Type B pancreatic cell (in vitro differentiated cells): ENCODE measurements around the gene NOS1AP. TPM values are rescaled to one million over a fixed set of nuclear protein-coding genes. Genes with fewer than 3 reads are reported as not detected.
A peak's percentile ranks its signal among the peaks of the same experiment; 100 is the strongest.

Experiments
- DNase-seq: peaks from one replicate; pipeline ENCODE4 v3.0.0; 2021; ENCODE audit warnings: mixed read lengths; ENCODE audit not compliant: unreplicated experiment; ENCODE audit errors: extremely low spot score
- H3K27ac Mint-ChIP-seq: 2 replicates; pipeline ENCODE4 v1.8.0; 2021; ENCODE audit warnings: mild to moderate bottlenecking, mixed read lengths
- H3K27me3 Mint-ChIP-seq: 2 replicates; pipeline ENCODE4 v1.8.0; 2021; ENCODE audit warnings: mixed read lengths
- H3K36me3 Mint-ChIP-seq: 2 replicates; pipeline ENCODE4 v1.8.0; 2021; ENCODE audit warnings: mixed read lengths
- H3K4me1 Mint-ChIP-seq: one replicate; pipeline ENCODE4 v1.8.0; 2021; ENCODE audit warnings: mixed read lengths; ENCODE audit not compliant: unreplicated experiment
- H3K4me3 Mint-ChIP-seq: 2 replicates; pipeline ENCODE4 v1.8.0; 2021; ENCODE audit warnings: mild to moderate bottlenecking, mixed read lengths
- H3K9me3 Mint-ChIP-seq: 2 replicates; pipeline ENCODE4 v1.8.0; 2021; ENCODE audit warnings: mixed read lengths
- CTCF ChIP-seq: fragments of 200-600 bp; sonication (generic); conservative IDR thresholded peaks from 2 replicates; pipeline ENCODE4 v1.5.0; 2021; ENCODE audit warnings: antibody characterized with exemption, mild to moderate bottlenecking
- total RNA-seq: library from RNA; stranded (reverse); gene quantifications from 2 replicates; pipeline ENCODE4 v1.2.1, GENCODE V29; 2021; ENCODE audit warnings: low replicate concordance

The NOS1AP gene
- total RNA-seq, 1 donor from 2014 or later: 10.4 TPM

- H3K27me3 Mint-ChIP-seq: no peaks in the 10 kb centered on the region
- H3K4me3 Mint-ChIP-seq: no peak overlapping the region
- no peak for DNase-seq
Observed at GRCh38 chr1:162142968-162143367, 73.5 kb downstream of the NOS1AP start.

GRCh38 chr1:162144268-162144667, 74.8 kb downstream of the NOS1AP start:
- no peak for DNase-seq
- TF ChIP-seq CTCF: no peak
- Mint-ChIP-seq H3K9me3 (peaks cover 6% of the 10 kb centered on the region), H3K36me3 (no peaks in the 10 kb centered on the region), H3K27me3 (no peaks in the 10 kb centered on the region), H3K27ac (no peak overlapping the region), H3K4me3 (no peak overlapping the region), H3K4me1 (peaks cover 24% of the 10 kb centered on the region)

More at GRCh38 chr1:162142968-162143367, 73.5 kb downstream of the NOS1AP start:
- Mint-ChIP-seq H3K4me1 (peaks cover 17% of the 10 kb centered on the region), H3K9me3 (no peaks in the 10 kb centered on the region), H3K27ac (no peak overlapping the region), H3K36me3 (no peaks in the 10 kb centered on the region)
- no peak for TF ChIP-seq CTCF

GRCh38 chr1:162144853-162145252, 75.4 kb downstream of the NOS1AP start:
- TF ChIP-seq CTCF: no peak
- no peak for DNase-seq
- H3K4me1 Mint-ChIP-seq: peaks cover 22% of the 10 kb centered on the region
- H3K9me3 Mint-ChIP-seq: peaks cover 6% of the 10 kb centered on the region
- H3K27me3 Mint-ChIP-seq: no peaks in the 10 kb centered on the region
- no peak overlapping the region for H3K4me3 Mint-ChIP-seq
- H3K27ac Mint-ChIP-seq: no peak overlapping the region
- no peaks in the 10 kb centered on the region for H3K36me3 Mint-ChIP-seq

GRCh38 chr1:162145280-162145965, 75.9 kb downstream of the NOS1AP start:
- DNase-seq: no peak
- H3K9me3 Mint-ChIP-seq: peaks cover 6% of the 10 kb centered on the region
- no peaks in the 10 kb centered on the region for H3K36me3 Mint-ChIP-seq
- H3K4me3 Mint-ChIP-seq: no peak overlapping the region
- H3K4me1 Mint-ChIP-seq: peaks cover 22% of the 10 kb centered on the region
- TF ChIP-seq CTCF: no peak
- no peak overlapping the region for H3K27ac Mint-ChIP-seq
- H3K27me3 Mint-ChIP-seq: no peaks in the 10 kb centered on the region

- Mint-ChIP-seq H3K27ac (peak overlapping the region; percentile 72), H3K36me3 (no peaks in the 10 kb centered on the region), H3K4me3 (no peak overlapping the region), H3K9me3 (peaks cover 6% of the 10 kb centered on the region), H3K27me3 (no peaks in the 10 kb centered on the region), H3K4me1 (peaks cover 22% of the 10 kb centered on the region)
- TF ChIP-seq CTCF: no peak
- DNase-seq: no peak
Observed at GRCh38 chr1:162145966-162146696, 76.6 kb downstream of the NOS1AP start.
